OCI-M2 (cell line): ENCODE data around the gene EDC3.
"Not testable (repeated sequence)": the region's sequence is repeated elsewhere in the genome, so short reads cannot be mapped to it uniquely, and the experiment has no call there.

Source experiments
- DNase-seq: peaks from one replicate; lab custom pipeline; 2025; ENCODE audit not compliant: unreplicated experiment; lab: John Stamatoyannopoulos, UW

Gene EDC3

DNA sequence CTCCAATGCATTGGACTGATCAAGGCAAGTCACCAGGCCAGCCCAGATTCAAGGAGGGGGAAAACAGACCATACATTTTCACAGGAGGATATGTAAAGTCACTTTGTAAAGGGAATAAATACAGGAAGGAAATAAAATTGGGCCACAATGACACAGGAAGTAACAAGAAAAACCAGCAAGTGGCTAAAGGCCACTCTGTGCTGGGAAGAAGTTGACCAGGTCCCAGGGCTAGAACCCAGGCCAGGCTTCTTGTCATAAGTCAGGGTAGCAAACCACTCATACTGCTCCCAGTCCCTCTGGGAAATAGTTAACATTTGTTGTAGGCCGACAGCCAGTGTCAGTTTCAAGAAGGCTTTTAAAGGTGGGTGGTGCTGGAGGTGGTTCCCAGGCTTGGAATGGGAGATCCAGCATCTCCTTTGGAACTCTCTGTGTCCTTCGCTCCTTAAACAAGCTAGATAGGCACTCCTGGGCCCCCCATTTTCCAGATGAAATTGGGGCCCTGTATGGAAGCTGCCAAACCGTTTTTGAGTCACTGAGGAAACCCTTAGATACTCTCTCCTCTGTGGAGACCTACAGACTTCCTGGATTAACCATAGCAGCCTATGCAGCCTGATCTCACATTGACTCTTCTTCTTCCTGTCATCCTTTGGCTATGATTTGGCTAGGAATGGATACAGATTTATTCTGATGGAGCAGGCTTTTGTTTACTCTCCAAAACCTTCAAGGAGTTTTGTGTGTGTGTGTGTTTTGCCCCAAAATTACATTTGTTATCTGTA, 14.7 kb upstream of the EDC3 start:
- no peak for DNase-seq

DNA sequence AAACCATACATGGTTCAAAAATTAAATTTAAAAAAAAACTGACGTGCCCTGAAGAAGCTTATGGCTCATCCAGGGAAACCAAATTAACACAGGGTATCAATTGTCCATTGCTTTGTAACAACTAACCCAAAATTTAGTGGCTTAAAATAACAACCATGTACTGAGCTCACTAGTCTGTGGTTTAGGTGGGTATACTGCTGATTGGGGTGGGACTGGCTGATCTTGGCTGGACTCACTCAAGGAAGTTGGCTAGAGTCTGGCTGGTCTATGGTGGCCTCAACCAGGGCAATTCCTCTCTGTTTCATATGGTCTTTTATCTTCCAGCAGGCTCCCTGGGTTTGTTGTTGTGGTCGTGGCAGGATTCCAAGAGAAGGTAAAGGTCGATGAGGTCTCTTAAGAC, 14.1 kb upstream of the EDC3 start:
- no peak for DNase-seq

DNA sequence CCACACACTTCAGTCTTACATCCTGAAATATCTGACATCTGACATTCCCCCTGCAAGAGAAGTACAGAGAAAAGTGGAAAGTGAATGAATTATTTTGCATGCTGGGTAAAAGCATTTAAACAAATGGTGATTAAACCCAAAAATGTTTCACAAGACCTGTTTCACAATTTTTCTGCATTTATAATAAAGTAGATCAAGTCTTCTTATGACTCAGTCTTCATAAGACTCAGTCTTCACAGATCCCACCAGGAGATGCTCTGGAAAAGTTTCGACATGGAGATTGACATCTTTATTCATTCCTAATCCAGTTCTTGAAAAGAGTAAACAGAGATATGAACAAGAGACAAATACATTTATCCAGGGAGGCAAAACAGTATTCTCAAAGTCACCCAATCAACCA, 13.2 kb upstream of the EDC3 start:
- DNase-seq: no peak

DNA sequence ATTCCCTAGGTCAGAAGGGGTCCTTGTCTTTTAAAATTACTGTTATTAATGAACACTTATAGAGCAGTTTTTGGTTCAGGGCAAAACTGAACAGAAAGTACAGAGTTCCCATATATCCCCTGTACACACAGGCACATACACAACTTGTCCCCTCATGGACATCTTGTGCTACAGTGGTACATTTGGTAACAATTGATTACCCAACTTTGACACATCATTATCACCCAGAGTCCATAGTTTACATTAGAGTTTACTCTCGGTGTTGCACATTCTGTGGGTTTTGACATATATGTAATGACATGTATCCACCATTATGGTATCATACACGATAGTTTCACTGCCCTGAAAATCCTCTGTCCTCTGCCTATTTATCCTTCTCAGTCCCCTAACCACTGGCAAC, 984 bp upstream of the EDC3 start:
- DNase-seq: no peak

DNA sequence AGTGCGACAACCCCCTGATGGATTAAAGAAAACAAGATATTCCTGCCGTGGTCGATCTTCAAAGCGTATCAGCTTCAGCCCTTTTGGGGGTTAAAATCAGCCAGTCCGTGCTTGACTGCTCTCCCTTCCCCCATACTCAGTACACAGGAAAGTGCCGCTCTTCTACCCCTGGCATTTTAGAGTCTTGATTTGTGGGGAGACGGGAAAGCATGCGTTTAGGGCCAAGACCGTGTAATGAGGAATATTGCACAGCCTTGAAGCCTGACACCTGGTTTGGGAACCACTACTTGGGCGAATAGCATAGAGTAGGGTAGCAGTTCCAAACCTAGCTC, 540 bp upstream of the EDC3 start:
- DNase-seq: no peak

DNA sequence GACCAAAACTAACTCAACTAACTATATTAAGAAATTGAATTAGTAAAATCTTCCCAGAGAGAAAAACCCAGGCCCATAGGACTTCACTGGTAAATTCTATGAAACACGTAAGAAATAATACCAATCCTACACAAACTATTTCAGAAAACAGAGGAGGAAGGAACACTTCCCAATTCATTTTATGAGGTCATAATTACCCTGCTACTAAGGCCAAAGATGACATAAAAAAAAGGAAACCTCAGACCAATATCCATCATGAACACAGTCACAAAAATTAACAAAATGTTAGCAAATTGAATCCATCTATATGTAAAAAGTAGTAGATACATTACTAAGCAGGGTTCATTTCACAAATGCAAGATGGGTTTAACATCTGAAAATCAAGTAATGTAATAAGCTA, 3.5 kb downstream of the EDC3 start:
- DNase-seq: no peak

DNA sequence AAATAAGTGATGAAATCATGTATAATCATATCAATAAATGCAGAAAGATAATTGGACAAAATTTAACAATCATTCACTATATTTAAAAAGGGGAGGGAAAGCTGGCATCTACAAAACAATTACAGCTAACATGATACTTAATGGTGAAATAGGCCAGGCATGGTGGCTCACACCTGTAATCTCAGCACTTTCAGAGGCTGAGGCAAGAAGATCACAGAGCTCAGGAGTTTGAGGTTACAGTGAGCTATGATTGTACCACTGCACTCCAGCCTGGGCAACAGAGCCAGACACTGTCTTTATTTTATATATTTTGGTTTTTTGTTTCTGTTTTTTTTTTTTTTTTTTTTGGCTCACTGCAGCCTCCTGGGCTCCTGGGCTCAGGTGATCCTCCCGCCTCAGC, 12.1 kb downstream of the EDC3 start:
- DNase-seq: no peak

DNA sequence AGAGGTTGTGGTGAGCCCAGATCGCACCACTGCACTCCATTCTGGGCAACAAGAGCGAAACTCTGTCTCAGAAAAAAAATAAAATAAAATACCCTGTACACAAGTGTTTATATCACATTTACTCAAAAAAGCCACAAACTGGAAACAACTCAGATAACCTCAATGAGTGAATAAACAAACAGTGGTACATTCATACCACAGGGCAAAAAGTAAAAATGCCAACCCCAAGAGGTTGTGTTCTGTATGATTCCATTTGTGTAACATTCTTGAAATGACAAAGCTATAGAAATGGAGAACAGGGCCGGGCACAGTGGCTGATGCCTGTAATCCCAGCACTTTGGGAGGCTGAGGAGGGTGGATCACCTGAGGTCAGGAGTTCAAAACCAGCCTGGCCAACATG, 12.9 kb downstream of the EDC3 start:
- DNase-seq: no peak

DNA sequence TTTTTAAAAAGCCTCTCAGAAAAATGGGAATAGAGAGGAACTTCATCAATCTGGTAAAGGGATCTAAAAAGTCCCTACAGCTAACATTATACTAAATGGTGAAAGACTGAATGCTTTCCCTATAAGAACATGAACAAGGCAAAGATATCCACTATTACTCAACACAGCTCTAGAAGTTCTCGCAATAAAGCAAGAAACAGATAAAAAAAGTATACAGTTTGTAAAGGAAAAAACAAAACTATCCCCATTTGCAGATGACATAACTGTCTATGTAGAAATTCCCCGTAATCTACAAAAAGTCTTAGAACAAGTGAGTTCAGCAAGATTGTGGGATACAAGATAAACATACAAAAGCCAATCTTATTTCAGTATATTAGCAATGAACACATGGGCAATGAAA, 15.4 kb downstream of the EDC3 start:
- DNase-seq: no peak

DNA sequence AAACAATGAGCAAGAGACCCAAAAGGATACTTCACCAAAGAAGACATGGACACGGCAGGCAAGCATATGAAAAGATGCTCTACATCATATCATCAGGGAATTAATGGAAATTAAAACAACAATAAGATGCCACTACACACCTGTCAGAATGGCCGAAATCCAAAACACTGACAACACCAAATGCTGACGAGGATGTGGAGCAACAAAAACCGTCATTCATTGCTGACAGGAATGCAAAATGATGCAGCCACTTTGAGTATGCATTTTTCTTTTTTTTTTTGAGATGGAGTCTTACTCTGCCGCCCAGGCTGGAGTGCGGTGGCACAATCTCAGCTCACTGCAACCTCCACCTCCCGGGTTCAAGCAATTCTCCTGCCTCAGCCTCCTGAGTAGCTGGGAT, 19.0 kb downstream of the EDC3 start:
- no peak for DNase-seq

DNA sequence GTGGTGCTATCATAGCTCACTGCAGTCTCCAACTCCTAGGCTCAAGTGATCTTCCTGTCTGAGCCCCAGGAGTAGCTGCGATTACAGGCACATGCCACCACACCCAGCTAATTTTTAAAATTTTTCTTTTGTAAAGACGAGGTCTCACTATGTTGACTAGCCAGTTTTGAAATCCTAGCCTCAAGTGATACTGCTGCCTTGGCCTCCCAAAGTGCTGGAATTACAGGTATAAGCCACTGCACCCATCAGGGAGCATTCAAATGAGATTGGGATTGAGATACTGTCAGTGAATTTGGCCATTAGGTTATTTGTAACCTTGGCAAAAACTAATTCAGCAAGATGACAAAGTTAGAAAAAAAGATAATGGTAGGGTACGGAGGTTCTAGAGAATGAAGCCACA, 21.7 kb downstream of the EDC3 start:
- DNase-seq: no peak

DNA sequence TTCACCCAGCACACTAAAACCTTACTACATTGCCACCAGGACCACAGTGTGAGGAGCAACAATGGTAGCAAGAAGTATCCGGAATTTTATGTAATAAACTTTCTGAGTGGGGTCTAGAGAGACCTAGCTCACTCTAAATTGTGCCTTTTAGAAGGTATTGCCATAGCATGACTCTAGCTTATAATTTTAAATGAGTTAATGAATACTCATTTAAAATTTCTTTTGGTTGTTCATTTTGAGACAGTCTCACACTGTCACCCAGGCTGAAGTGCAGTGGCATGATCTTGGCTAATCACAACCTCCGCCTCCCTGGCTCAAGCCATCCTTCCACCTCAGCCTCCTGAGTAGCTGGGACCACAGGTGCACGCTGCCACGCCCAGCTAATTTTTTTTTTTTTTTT, 26.2 kb downstream of the EDC3 start:
- no peak for DNase-seq

DNA sequence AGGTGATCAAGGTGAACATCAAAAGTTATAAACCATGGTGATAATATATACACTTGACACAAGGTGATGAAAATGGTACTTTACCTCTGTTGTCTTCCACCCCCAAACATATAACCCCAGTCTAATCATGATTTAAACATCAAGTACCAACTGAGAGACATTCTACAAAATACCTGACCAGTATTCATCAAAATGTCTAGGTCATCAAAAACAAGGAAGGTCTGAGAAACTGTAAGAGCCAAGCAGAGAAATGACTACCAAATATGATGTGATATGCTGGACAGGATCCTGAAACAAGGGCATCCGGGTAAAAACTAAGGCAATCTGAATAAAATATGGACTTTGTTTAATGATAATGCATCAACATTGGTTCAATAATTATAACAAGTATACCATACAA, 27.8 kb downstream of the EDC3 start:
- no peak for DNase-seq

DNA sequence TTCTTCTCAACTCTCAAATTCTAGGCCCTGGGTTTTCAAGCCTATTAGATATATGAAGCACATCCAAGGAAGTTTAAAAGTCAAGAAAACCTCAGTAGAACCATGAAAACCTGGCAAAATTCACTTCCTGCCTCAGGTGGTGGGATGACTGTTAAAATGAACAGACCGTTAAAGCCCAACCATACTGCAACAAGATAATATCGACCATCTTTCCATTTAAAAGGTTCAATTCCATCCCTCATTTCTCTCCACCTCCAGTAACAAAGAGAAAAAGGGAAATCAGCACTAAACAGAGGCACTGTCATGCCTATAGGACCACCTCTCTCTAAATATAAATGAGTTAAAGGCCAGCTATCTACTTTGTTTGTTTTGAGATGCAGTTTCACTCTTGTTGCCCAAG, 31.2 kb downstream of the EDC3 start:
- no peak for DNase-seq

DNA sequence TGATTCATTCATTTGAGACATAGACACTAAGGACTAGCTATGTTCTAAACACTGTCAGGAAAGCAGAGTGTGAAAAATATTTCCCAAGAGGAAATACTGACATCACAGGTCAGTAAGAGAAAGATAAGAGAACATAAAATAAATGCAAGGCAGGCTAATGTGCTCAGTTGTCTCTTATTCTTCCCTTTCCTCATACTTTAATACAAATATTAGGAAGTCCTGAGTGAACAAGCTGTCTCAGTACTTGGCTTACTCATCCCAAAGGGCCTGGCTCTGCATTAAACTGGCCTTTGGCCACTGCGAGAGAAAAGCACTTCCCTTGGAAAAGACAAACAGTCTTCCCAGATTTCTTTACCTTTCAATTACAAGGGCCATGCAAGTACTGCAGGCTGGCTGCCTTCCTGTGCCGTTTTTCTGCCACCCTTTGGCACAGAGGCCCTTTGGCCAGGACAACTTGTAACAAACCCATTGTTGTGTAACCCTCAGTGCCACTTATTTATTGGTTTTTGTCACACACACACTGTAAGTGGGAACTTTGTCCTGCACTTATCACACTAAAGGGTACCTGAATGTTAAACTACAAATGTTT, 31.7 kb downstream of the EDC3 start:
- no peak for DNase-seq

DNA sequence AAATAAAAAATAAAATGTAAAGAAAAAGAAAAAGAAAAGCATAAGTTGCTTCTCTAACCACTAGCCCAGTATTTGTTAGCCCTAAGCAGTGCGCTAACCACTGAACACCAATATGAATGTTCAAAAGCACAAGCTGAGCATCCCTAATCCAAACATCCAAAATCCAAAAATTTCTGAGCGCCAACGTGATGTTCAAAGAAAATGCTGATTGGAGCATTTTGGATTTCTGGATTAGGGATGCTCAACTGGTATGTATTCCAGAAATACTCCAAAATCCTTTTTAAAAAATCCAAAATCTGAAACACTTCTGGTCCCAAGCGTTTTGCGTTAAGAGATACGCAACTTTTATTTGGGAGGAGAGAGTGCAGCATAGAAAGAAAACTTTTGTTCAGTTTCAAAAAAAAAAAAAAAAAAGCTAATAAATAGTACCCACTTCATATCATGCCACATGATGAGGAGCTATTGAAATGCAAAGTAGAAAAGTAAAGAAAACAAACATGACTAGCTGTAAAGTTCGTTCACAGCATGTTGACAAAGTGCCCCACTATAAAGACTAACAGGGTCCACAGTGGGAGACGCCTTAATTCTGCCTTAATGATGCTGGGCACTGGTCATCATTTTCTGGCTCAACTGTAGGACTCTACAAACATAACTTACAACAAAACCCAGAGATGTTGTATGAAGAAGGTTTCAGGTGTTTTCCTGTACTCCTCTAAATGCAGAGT, 32.4 kb downstream of the EDC3 start:
- DNase-seq: no peak

DNA sequence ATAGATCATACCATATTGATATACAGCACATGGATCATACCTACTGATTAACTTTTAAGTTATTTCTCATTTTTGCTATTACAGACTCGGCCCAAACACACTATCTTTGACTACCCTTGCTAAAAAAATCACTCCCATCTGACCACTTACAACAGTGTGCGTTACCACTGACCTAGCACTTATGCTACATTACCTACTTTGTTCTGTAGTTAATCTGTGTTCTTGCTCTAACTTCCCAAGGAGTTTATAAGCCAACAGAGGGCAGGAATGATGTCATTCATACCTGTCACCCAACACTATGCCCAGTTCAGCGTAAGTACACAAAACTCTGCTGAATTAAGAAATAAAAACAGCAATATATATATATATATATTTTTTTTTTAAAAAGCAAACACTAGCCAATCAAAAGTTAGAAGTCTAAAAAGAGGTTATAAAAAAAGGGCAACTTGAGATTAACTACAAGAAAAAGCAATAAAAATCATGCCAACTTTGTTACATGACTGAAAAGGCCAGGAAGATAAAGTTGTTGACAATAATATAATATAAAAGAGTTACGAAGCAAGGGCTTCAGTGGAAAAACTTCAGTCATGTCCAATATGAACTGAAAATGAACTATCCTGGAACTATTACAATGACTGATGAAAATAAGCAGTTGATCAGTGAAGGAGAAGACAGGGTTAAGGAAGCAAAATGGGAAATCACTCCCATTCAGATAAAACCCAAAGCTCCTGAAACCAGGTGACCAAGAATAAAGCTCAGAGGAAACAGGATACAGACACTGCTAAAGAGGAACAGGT, 33.6 kb downstream of the EDC3 start:
- no peak for DNase-seq

DNA sequence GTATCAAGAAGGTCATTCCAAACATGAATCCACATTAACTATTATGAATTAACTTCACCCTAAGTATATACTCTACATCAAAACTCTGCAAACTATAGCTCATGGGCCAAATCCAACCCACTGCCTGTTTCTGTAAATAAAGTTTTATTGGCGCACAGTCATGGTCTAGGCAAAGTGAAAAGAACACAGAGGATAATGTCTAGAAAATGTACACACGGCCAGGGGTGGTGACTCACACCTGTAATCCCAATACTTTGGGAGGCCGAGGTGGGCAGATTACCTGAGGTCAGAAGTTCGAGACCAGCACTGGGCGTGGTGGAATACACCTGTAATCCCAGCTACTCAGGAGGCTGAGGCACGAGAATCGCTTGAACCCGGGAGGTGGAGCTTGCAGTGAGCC, 34.5 kb downstream of the EDC3 start:
- not testable (repeated sequence) for DNase-seq

DNA sequence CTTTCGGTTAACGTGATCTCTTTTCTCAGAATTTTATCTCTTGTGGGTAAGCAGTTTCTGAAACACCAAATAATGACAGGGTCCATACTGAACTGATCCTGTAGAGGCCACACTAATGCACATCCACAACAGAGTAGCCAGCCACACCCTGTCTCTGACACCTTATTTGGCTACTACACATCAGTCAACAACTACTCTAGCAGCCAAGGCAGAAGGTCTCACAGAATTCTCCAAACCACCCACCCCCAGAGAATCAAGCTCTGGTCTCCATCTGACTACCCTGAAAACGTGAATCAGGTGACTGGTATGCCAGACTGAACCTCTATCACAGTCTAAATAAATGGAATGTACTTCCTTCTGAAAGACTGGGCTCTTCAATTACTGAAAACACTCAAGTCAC, 38.0 kb downstream of the EDC3 start:
- no peak for DNase-seq

DNA sequence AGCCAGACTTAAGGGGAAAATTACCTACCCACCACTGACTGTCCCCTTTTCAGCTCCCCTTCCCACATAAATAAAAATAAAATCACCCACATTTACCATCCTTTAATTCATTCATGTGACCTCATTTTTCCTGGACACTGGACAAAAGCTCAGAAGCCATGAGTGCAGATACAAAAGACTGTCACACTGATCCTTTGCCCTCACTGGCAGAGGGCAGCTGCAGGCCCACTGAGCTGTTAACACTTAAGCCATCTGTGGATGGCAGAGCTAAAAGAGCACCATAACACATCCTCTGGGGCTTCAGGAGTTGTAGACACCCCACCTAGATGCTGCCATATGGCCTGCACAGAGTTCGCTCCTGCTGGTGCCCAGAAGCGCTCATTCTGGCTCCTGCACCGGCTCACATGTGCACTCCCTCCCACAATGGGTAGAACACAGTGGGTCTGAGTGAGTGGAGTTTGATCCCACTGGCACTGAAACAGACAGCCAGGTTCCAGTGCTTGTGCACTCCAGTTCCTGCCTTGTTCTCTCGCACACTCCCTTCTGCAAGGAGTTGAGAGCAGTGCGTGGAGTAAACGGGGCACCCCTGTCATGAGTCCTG, 38.8 kb downstream of the EDC3 start:
- DNase-seq: no peak

DNA sequence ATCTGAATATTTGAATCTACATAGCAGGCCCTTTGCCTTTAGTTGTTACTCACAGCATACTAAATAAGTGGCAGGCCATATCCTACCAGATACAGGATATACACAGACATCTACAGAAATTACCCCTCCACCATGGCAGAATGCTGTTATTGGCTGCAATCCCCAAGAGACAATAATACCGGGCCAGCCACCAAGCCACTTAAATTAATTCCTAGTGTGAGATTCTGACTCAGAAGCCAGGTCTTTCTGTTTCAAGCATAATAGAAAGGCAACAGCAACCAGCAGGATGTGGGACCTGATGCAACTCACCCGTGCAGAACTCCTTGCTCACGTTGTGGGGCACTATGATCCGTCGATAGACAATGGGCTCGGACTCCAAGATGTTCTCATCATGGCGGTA, 40.4 kb downstream of the EDC3 start:
- DNase-seq: no peak
